Heart left ventricle (tissue), 16 donors: ENCODE measurements around the gene GNAI2. TPM values are rescaled to one million over a fixed set of nuclear protein-coding genes. Genes with fewer than 3 reads are reported as not detected.

Experiments used
- ATAC-seq, 4 donors: fragments of 200-7000 bp; cut with Tn5 transposase; one replicate each; pipeline ENCODE4 v1.9.1; 2020 to 2022; ENCODE audit warnings: moderate library complexity in 4 of 4, mild to moderate bottlenecking in 3 of 4, moderate number of reproducible peaks in 1 of 4
- DNase-seq, 5 donors: peaks; one replicate each; pipeline ENCODE4 v3.0.0-alpha.2; 2020
- H3K27ac ChIP-seq, 12 donors: fragments of 200-600 bp; sonication (generic) in 4 of 12; one replicate each; pipeline versions ENCODE4 v1.5.0 to v1.8.0; 2016 to 2022; ENCODE audit warnings: mild to moderate bottlenecking in 2 of 12
- H3K27me3 ChIP-seq, 9 donors: fragments of 200-600 bp; sonication (generic) in 2 of 9; one replicate each; pipeline versions ENCODE4 v1.5.1 to v1.8.0; 2016 to 2022; ENCODE audit warnings: mild to moderate bottlenecking in 3 of 9
- H3K36me3 ChIP-seq, 9 donors: fragments of 200-600 bp; sonication (generic) in 2 of 9; one replicate each; pipeline versions ENCODE4 v1.5.0 to v1.8.0; 2018 to 2022; ENCODE audit warnings: mild to moderate bottlenecking in 2 of 9
- H3K4me1 ChIP-seq, 12 donors: fragments of 200-600 bp; sonication (generic) in 4 of 12; one replicate each; pipeline versions ENCODE4 v1.5.0 to v1.8.0; 2016 to 2022; ENCODE audit warnings: mild to moderate bottlenecking in 3 of 12
- H3K4me3 ChIP-seq, 12 donors: fragments of 200-600 bp; sonication (generic) in 4 of 12; one replicate each; pipeline versions ENCODE4 v1.5.0 to v1.8.0; 2017 to 2022; ENCODE audit warnings: mild to moderate bottlenecking in 9 of 12, moderate library complexity in 4 of 12
- H3K9me3 ChIP-seq, 12 donors: fragments of 200-600 bp; sonication (generic) in 4 of 12; one replicate each; pipeline versions ENCODE4 v1.5.0 to v1.8.0; 2016 to 2022; ENCODE audit warnings: mild to moderate bottlenecking in 1 of 12
- CTCF ChIP-seq, 12 donors: fragments of 200-600 bp; sonication (generic) in 4 of 12; IDR thresholded peaks; one replicate each; pipeline versions ENCODE4 v1.5.0 to v1.8.0; 2018 to 2022; ENCODE audit warnings: antibody characterized with exemption in 12 of 12, mild to moderate bottlenecking in 5 of 12
- POLR2A ChIP-seq, 2 donors: fragments of 450-650 bp; IDR thresholded peaks; one replicate each; pipeline ENCODE4 v1.6.1; 2017; ENCODE audit warnings: antibody characterized with exemption in 2 of 2, mild to moderate bottlenecking in 2 of 2, moderate library complexity in 2 of 2
- WGBS, 4 donors: extraction: QIAGEN DNeasy Blood & Tissue Kit in 2 of 4; methylation state at CpG; one replicate each; pipeline versions ENCODE4 v1.1.5 to v1.1.7; 2013 to 2018; 5-methylcytosine and 5-hydroxymethylcytosine counted together
- intact Hi-C, 10 donors: fragments of 100-400 bp; cut with DNase I; formaldehyde crosslinking; loops; one replicate each; pipeline versions ENCODE4 v1.11.1 to v1.14.2; 2022
- polyA plus RNA-seq, 2 donors: library from polyadenylated mRNA; stranded (reverse); fragments of 200-250 nt; gene quantifications; one replicate each; pipeline ENCODE4 v1.2.3, GENCODE V29; 2013
- total RNA-seq, 9 donors: library from RNA; depleted of rRNA in 2 of 9; stranded (reverse); fragments of >200 nt in 2 of 9; fragmentation: NEBNext Ultra II Directional in 3 of 9; extraction: Animal tissue kit (Norgen Biotek cat#: 25700) in 3 of 9; gene quantifications; one replicate each; pipeline versions ENCODE4 v1.1.0 to v1.2.4, GENCODE V29; 2016 to 2023
- donor health status: ischemic (EF 13 %, LVEDD 7.1; RV severe dilation, severe dysfunction).
- donor health status: healthy with polysubstance abuse.
- donor health status: DM: no; HTN: yes; CAD: no.
- donor health status: DM: no; HTN: no; CAD: no.
- donor health status: ischemic (EF 25% LVEDD 6.9; RV normal size, moderate dysfunction).
- donor health status: ischemic (EF 25% LVEDD 5.7; RV mildly dilated, moderate dysfunction).
- donor health status: healthy.
- donor health status: DM: yes; HTN: yes; CAD: no.
- donor health status: ischemic (EF 35%, LVEDD 5.7; RV mildly dilated, moderate dysfunction).
- donor health status: nonischemic (EF 11% LVEDD 7.7; RV severe dilation, severe dysfunction).
- donor health status: DM: yes; HTN: yes; CAD: no.
- donor health status: PGD.
- donor health status: ischemic (EF 29% LVEDD 5.4; RV normal size, mild dysfunction).
- donor health status: nonischemic (EF 23%, LVEDD 6.1; RV moderate dilation, normal function).

GNAI2 gene
- total and polyA plus RNA-seq, 11 donors: 93.2 to 365 (median 140) TPM

GRCh38 chr3:50202353-50203112 is 33.5 kb upstream of the GNAI2 start:
- ATAC-seq: no peak
- no peak overlapping the region for H3K4me3 ChIP-seq
- intact Hi-C loops: no loop called here
- TF ChIP-seq CTCF (IDR thresholded peaks at IDR 0.05) (no peak), POLR2A (IDR thresholded peaks at IDR 0.05) (no peak)
- peaks cover 0 to 65% (median 16%) of the 10 kb centered on the region in 9 donors for H3K27me3 ChIP-seq
- no peak overlapping the region for H3K27ac ChIP-seq
- 85 to 92% (median 88%) methylated on average over 16 of the region's 16 CpGs for WGBS, 4 donors
- peaks cover 0 to 28% (median 12%) of the 10 kb centered on the region in 12 donors for H3K4me1 ChIP-seq
- no peaks in the 10 kb centered on the region for H3K9me3 ChIP-seq
- no peaks in the 10 kb centered on the region for H3K36me3 ChIP-seq
- no peak for DNase-seq

GRCh38 chr3:50203113-50203808 is 32.7 kb upstream of the GNAI2 start:
- H3K9me3 ChIP-seq: no peaks in the 10 kb centered on the region
- intact Hi-C loops: no loop called here
- H3K27me3 ChIP-seq: peaks cover 0 to 65% (median 16%) of the 10 kb centered on the region in 9 donors
- H3K4me3 ChIP-seq: no peak overlapping the region
- H3K27ac ChIP-seq: no peak overlapping the region
- TF ChIP-seq POLR2A (IDR thresholded peaks at IDR 0.05) (no peak), CTCF (IDR thresholded peaks at IDR 0.05) (no peak)
- 76 to 86% (median 77%) methylated on average over 9 of the region's 9 CpGs for WGBS, 4 donors
- H3K4me1 ChIP-seq: peaks cover 0 to 28% (median 12%) of the 10 kb centered on the region in 12 donors
- DNase-seq (peak in 2 of 5 donors; percentile 57 to 68), ATAC-seq (no peak)
- no peaks in the 10 kb centered on the region for H3K36me3 ChIP-seq

GRCh38 chr3:50203809-50204803 is 31.9 kb upstream of the GNAI2 start:
- peak overlapping the region in 3 of 12 donors; percentile 57 to 68 (median 63) for H3K4me3 ChIP-seq
- peaks cover 0 to 63% (median 16%) of the 10 kb centered on the region in 9 donors for H3K27me3 ChIP-seq
- ATAC-seq (no peak), DNase-seq (no peak)
- no peaks in the 10 kb centered on the region for H3K9me3 ChIP-seq
- H3K36me3 ChIP-seq: no peaks in the 10 kb centered on the region
- TF ChIP-seq CTCF (IDR thresholded peaks at IDR 0.05): no peak
- TF ChIP-seq POLR2A (IDR thresholded peaks at IDR 0.05): no peak
- H3K4me1 ChIP-seq: peaks cover 0 to 28% (median 12%) of the 10 kb centered on the region in 12 donors
- WGBS, 4 donors: 71 to 80% (median 74%) methylated on average over 11 to 12 of the region's 12 CpGs
- H3K27ac ChIP-seq: peak overlapping the region in 3 of 12 donors; percentile 71 to 82 (median 78)
- intact Hi-C loops: no loop called here
